ENCODE data around the gene PTPN20.
"Not testable (repeated sequence)": the region's sequence is repeated elsewhere in the genome, so short reads cannot be mapped to it uniquely, and the experiment has no call there.

The PTPN20 gene

GRCh38 chr10:46960742-46961141, 49.5 kb downstream of the PTPN20 start:
- DNase-seq: not testable (repeated sequence)

- not testable (repeated sequence) for DNase-seq
These were observed 52.1 kb downstream of the PTPN20 start for GRCh38 chr10:46963356-46963755.

GRCh38 chr10:46967013-46967412, 55.8 kb downstream of the PTPN20 start:
- not testable (repeated sequence) for DNase-seq

- not testable (repeated sequence) for DNase-seq
These were observed 69.0 kb downstream of the PTPN20 start for GRCh38 chr10:46980223-46980622.

GRCh38 chr10:46987233-46987924, 76.2 kb downstream of the PTPN20 start:
- not testable (repeated sequence) for DNase-seq

GRCh38 chr10:46992803-46993561, 81.8 kb downstream of the PTPN20 start:
- no peak for DNase-seq

- no peak for DNase-seq
These were observed 84.0 kb downstream of the PTPN20 start for GRCh38 chr10:46995234-46995633.

GRCh38 chr10:46998192-46998591, 87.0 kb downstream of the PTPN20 start:
- DNase-seq: no peak

GRCh38 chr10:46998595-46998994, 87.4 kb downstream of the PTPN20 start:
- no peak for DNase-seq

GRCh38 chr10:46999217-46999616, 88.0 kb downstream of the PTPN20 start:
- no peak for DNase-seq

GRCh38 chr10:47008769-47009168, 97.5 kb downstream of the PTPN20 start:
- no peak for DNase-seq

GRCh38 chr10:47009215-47009838, 98.1 kb downstream of the PTPN20 start:
- DNase-seq: no peak

GRCh38 chr10:47010036-47010435, 98.8 kb downstream of the PTPN20 start:
- no peak for DNase-seq

- no peak for DNase-seq
These were observed 101.0 kb downstream of the PTPN20 start for GRCh38 chr10:47012214-47012613.

GRCh38 chr10:47013507-47014154, 102.4 kb downstream of the PTPN20 start:
- DNase-seq: no peak

- DNase-seq: no peak
These were observed 104.2 kb downstream of the PTPN20 start for GRCh38 chr10:47015404-47015803.

GRCh38 chr10:47016564-47016963, 105.3 kb downstream of the PTPN20 start:
- no peak for DNase-seq

GRCh38 chr10:47018026-47018735, 107.0 kb downstream of the PTPN20 start:
- DNase-seq: no peak

- no peak for DNase-seq
These were observed 108.2 kb downstream of the PTPN20 start for GRCh38 chr10:47019155-47020145.

GRCh38 chr10:47020471-47020870, 109.2 kb downstream of the PTPN20 start:
- DNase-seq: no peak

GRCh38 chr10:47021850-47022249, 110.6 kb downstream of the PTPN20 start:
- DNase-seq: no peak

Data from activated T-cell treated with anti-CD3 and anti-CD28 coated beads for 4 hours (primary cell).